Mammary epithelial cell (primary cell): Measurements from ENCODE around the gene KCNA4.

Experiments
- CTCF ChIP-seq, 2 donors: IDR thresholded peaks in 1 of 2; conservative IDR thresholded peaks in 1 of 2; 2 replicates each; pipeline ENCODE4 v1.5.1; 2011 to 2012; ENCODE audit warnings: inconsistent platforms in 2 of 2, low read length in 2 of 2, mild to moderate bottlenecking in 2 of 2, control low read depth in 1 of 2, low read depth in 1 of 2; ENCODE audit not compliant: insufficient read depth in 1 of 2; ENCODE audit errors: extremely low read depth in 1 of 2
- EZH2 ChIP-seq: IDR thresholded peaks from 2 replicates; pipeline ENCODE4 v1.6.1; 2012; ENCODE audit warnings: low read length, inconsistent platforms, borderline replicate concordance

- TF ChIP-seq CTCF (conservative IDR thresholded peaks at IDR 0.05 in 1 of 2, IDR thresholded peaks at IDR 0.05 in 1 of 2; ENCODE audit: extremely low read depth in 1 of 2, insufficient read depth in 1 of 2, low read depth in 1 of 2, low read length in 2 of 2) (no peak), EZH2 (no peak)
Observed at GRCh38 chr11:30012346-30012745, 4.5 kb downstream of the KCNA4 start.
